Measurements from ENCODE around the gene LRRC18.

The LRRC18 gene

DNA sequence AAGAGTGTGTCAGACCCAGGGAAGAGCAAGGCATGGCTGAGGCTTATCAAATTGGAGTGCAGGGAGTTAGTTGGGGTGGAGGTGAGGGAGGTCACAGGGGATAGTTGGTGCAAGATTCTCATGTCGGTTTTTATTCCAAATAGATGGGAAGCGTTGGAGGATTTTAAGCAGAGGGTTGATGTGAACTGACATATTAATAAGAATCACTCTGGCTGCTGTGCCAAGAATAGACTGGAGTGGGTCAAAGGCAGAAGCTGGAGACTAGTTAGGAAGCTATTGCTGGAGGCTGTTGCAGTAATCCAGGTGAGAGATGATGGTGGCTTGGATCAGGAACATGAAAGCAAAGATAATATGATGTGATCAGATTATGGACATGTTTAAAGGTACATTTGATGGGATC, 36.5 kb downstream of the LRRC18 start:
- ATAC-seq = no peak
- H3K4me3 Mint-ChIP-seq = no peak overlapping the region
- peak overlapping the region in 1 of 2 donors; percentile 71 for H3K27ac Mint-ChIP-seq
- no peak for DNase-seq
- H3K27me3 Mint-ChIP-seq = no peaks in the 10 kb centered on the region
- no peaks in the 10 kb centered on the region for H3K4me1 Mint-ChIP-seq
- no peaks in the 10 kb centered on the region for H3K9me3 Mint-ChIP-seq

- no peak overlapping the region for H3K27ac Mint-ChIP-seq
- no peak for ATAC-seq
Observed at GRCh38 chr10:48902096-48902495, 37.5 kb downstream of the LRRC18 start.

DNA sequence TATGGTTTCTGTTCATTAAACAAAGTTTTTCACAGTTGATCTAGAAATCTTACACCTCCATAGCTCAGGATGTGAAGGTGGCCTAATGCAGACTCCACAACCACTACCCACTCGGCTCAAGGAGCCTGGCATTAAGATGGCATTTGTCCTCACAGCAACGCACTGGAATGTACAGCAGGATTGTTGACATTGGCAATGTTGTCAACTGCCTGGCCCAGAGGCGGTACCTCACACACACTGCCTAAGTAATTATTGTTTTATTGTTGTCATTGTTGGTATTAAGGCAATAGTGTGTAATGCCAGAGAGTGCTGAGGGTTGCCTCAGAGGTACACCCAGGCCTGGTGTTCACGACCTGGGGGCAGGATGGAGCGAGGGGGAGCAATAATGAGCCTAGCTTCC, 38.3 kb downstream of the LRRC18 start:
- Mint-ChIP-seq H3K9me3 (no peaks in the 10 kb centered on the region), H3K27ac (no peak overlapping the region), H3K27me3 (no peaks in the 10 kb centered on the region), H3K4me3 (no peak overlapping the region), H3K4me1 (no peaks in the 10 kb centered on the region)
- DNase-seq (no peak), ATAC-seq (no peak)

More at GRCh38 chr10:48902096-48902495, 37.5 kb downstream of the LRRC18 start:
- no peaks in the 10 kb centered on the region for H3K27me3 Mint-ChIP-seq
- H3K4me3 Mint-ChIP-seq = no peak overlapping the region
- H3K9me3 Mint-ChIP-seq = no peaks in the 10 kb centered on the region
- no peaks in the 10 kb centered on the region for H3K4me1 Mint-ChIP-seq
- no peak for DNase-seq

DNA sequence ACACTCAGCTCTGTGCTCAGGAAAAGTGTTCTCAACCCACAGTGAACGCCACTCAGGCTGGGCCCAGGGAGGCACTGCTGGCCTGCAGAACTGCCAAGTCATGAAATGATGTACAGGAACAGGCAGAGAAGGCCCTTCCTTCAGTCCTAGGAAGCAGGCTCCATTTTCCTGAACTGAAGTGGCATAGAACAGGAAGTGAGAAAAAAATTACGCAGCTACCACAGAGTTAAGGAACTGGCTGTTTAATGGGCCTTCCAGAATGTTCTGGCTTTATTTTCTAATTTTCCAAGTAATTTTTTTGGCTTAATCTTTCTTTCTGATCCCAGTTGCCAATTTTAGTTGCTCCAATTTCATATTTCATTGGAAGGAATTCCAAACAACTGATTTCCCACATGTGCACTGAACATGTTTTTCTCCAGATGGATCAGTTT, 39.3 kb downstream of the LRRC18 start:
- Mint-ChIP-seq H3K4me1 (no peaks in the 10 kb centered on the region), H3K4me3 (no peak overlapping the region), H3K9me3 (no peaks in the 10 kb centered on the region), H3K27ac (no peak overlapping the region), H3K27me3 (no peaks in the 10 kb centered on the region)
- ATAC-seq (no peak), DNase-seq (no peak)

DNA sequence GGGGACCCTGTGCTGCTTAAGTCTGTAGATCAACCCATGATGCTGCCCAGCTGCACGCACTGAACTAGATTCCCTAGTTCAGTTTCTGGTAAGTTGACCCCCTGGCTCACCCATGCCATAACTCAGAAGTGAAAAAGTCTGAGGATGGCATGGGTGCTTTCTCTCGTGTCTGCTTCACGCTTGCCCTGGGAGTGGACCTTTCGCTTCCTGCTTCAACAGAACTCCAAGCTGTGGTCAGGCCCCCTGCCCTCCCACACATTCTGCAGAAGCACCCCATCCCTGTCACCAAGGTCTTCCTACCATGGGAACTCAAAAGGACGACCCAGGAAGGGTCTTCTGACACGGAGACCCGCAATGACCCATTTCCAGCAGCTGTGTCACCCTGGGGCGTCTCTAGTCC, 39.9 kb downstream of the LRRC18 start:
- no peaks in the 10 kb centered on the region for H3K27me3 Mint-ChIP-seq
- ATAC-seq = no peak
- DNase-seq = no peak
- no peaks in the 10 kb centered on the region for H3K9me3 Mint-ChIP-seq
- no peaks in the 10 kb centered on the region for H3K4me1 Mint-ChIP-seq
- H3K4me3 Mint-ChIP-seq = no peak overlapping the region
- no peak overlapping the region for H3K27ac Mint-ChIP-seq

DNA sequence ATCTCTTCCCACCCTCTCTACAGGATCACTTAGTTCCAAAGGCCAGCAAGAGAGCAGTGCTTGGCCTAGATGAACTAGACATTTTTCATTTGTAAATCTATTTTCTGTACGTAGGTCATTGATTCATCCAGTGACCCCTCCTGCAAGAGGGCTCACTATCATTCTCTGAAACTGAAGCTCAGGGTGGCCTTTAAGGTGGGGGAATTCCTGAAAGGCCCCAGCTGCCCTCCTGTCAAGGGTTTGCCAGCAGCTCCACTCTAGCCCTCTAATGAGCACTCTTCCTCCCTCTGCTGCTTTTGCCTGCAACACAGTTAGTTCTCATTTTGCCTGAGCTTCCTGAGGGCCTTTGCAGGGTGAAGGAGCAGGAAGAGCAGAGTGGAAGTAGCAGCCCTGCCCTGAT, 41.2 kb downstream of the LRRC18 start:
- no peak overlapping the region for H3K27ac Mint-ChIP-seq
- no peak for ATAC-seq
- H3K4me3 Mint-ChIP-seq = no peak overlapping the region
- DNase-seq = no peak
- H3K9me3 Mint-ChIP-seq = no peaks in the 10 kb centered on the region
- H3K4me1 Mint-ChIP-seq = no peaks in the 10 kb centered on the region
- no peaks in the 10 kb centered on the region for H3K27me3 Mint-ChIP-seq

- H3K27me3 Mint-ChIP-seq = no peaks in the 10 kb centered on the region
- H3K9me3 Mint-ChIP-seq = no peaks in the 10 kb centered on the region
- H3K4me3 Mint-ChIP-seq = no peak overlapping the region
- ATAC-seq (no peak), DNase-seq (no peak)
- no peaks in the 10 kb centered on the region for H3K4me1 Mint-ChIP-seq
- H3K27ac Mint-ChIP-seq = no peak overlapping the region
Observed at GRCh38 chr10:48897441-48897790, 42.2 kb downstream of the LRRC18 start.

GRCh38 chr10:48896756-48897440, 42.7 kb downstream of the LRRC18 start:
- no peaks in the 10 kb centered on the region for H3K9me3 Mint-ChIP-seq
- H3K27me3 Mint-ChIP-seq = no peaks in the 10 kb centered on the region
- DNase-seq (no peak), ATAC-seq (no peak)
- H3K27ac Mint-ChIP-seq = peak overlapping the region in 1 of 2 donors; percentile 60
- no peak overlapping the region for H3K4me3 Mint-ChIP-seq
- H3K4me1 Mint-ChIP-seq = no peaks in the 10 kb centered on the region

GRCh38 chr10:48895803-48896195, 43.8 kb downstream of the LRRC18 start:
- Mint-ChIP-seq H3K27me3 (no peaks in the 10 kb centered on the region), H3K4me1 (no peaks in the 10 kb centered on the region), H3K9me3 (no peaks in the 10 kb centered on the region), H3K27ac (peak overlapping the region in 1 of 2 donors; percentile 24), H3K4me3 (no peak overlapping the region)
- DNase-seq (no peak), ATAC-seq (no peak)

DNA sequence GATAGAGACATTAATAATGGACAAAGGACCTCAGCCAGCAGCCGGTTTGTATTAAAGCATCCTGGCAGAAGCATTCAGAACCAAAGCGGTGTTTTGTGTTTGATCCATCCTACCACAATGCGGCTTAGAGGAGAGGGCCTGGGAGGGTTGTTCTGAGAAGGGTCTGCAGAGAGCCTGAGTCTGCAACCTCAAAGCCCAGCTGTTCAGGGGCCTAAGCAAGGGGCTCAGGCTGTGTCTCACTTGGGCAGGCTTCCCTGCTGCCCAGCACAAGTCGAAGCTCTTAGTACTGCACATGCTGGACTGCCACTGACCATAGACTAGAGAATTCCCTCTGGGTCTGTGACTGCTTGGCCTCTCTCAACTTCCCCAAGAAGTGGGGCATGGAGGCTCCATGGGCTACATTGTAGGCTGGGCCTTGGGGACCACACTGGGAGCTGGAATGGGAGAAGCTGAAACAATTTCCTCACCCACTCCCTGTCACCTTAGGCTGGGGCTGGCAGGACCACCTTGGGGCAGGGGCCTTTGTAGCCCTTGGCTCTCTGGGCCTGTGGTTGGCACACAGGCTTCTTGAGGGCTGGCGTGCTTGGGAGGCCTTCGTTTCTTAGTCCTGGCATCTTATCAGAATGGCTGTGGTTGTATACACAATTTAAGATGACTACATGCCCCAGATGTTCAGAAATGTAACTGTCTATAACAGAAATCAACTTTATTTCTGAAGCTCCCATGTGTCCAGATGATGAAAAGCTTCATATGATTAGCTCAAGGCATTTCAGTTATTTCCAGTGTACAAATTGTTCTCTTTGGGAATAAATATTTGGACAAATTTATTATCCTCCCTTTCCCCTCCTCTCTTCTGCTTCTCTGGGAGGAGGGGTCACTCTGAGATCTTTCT, 44.5 kb downstream of the LRRC18 start:
- no peaks in the 10 kb centered on the region for H3K4me1 Mint-ChIP-seq
- DNase-seq (no peak), ATAC-seq (no peak)
- no peak overlapping the region for H3K4me3 Mint-ChIP-seq
- H3K27ac Mint-ChIP-seq = no peak overlapping the region
- H3K9me3 Mint-ChIP-seq = no peaks in the 10 kb centered on the region
- H3K27me3 Mint-ChIP-seq = no peaks in the 10 kb centered on the region

DNA sequence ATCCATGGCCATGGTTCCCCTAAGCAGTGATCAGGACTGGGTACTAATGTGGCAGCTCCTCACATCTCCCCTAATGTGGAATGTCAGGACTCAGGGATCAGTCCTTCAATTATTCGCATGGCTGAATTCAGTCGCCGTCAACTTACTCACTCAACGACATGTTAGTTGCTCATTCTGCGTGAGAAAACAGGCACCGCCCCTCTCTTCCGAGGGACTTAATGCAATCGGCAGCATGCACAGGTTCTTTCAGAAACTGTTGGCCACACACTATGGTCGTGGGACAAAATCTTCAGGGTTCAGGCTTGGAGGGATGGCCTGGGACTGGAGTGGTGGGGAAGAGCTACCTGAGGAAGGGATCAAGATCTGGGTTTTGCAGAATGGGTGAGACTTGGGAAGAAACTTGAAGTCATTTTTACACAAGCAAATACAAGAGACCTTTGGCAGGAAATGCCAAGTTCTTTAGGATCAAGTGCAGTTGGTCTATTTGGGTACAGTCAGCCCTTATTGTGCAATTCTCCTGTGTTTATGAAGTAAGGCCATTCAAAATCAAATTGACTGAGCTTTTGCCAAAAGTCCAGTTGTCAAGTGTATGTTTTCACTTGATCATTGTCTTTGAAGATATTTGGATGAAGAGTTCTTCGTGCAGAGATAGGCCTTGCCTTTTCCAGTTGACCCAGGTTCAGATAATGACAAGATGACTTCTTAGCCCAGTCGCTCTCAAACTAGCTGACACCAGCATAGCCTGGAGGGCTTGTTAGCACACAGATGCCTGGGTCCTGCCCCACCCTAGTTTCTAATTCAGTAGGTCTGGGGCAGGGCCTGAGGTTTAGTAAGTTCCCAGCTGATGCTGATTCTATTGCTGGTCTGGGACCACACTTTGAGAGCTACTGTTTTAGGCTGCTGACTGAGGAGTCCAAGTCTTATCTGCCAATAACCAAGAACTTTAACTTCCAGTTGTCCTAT, 48.5 kb downstream of the LRRC18 start:
- Mint-ChIP-seq H3K27me3 (no peaks in the 10 kb centered on the region), H3K4me3 (no peak overlapping the region), H3K9me3 (no peaks in the 10 kb centered on the region), H3K27ac (no peak overlapping the region), H3K4me1 (no peaks in the 10 kb centered on the region)
- no peak for DNase-seq
- ATAC-seq = no peak

GRCh38 chr10:48887982-48888381, 51.7 kb downstream of the LRRC18 start:
- ATAC-seq = no peak

DNA sequence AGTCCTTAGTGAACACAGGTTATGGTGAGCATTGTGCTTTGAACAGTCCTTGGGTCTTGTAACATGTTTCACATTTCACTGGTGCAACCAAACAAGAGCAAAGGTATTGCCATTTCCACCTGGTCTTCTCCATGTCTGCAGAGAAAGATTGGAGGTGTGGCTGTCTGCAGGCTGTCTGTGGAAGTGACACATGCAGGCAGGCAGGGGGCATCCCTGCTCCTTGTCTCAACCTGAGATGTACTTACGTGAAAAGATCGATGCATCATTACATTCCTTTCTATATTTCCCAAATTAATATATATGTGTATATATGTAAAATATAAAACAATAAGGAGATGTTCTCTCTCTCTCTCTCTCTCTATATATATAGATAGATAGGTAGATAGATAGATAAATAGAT, 54.3 kb downstream of the LRRC18 start:
- ATAC-seq = no peak
- no peaks in the 10 kb centered on the region for H3K9me3 Mint-ChIP-seq
- no peak overlapping the region for H3K4me3 Mint-ChIP-seq
- H3K27ac Mint-ChIP-seq = no peak overlapping the region
- no peak for DNase-seq
- no peaks in the 10 kb centered on the region for H3K4me1 Mint-ChIP-seq
- H3K27me3 Mint-ChIP-seq = no peaks in the 10 kb centered on the region

More at GRCh38 chr10:48887982-48888381, 51.7 kb downstream of the LRRC18 start:
- Mint-ChIP-seq H3K9me3 (no peaks in the 10 kb centered on the region), H3K4me3 (no peak overlapping the region), H3K4me1 (no peaks in the 10 kb centered on the region), H3K27me3 (no peaks in the 10 kb centered on the region), H3K27ac (no peak overlapping the region)
- no peak for DNase-seq

DNA sequence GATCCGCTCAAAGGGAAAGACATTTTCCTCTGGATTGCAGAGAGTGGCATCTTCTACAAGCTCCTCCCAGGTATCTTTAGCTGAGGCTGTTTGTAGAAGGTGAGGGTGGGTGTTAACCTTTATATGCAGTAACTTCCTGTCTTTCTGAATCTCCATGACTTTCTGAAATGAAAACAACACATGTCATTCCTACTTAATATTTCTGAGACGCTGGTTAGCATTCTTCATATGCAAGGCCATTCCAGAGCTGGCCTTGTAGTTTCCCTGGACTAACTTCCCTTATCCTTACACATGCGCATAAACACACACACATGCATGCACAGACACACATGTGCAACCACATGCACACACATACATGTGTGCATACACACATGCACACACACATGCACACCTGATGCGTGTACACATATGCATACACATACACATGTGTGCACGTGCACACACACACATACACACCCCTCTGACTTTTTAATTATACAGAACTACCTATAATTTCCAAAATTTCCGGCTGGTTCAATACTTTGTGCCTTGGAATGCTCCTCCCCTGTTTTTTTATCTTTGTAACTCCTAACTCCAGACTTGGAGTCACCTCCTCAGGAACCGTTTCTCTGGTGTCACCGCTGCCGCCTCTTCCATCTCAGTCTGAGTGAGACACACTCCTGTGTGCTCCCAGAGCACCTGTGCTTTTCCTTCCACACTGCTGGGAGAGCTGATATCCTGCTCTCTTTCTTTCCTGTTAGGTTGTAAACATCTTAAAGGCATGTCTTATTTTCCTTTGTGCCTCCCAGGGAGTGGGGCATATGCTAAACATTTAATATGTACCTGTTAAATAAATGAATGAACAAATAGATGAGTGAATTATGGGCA, 55.2 kb downstream of the LRRC18 start:
- Mint-ChIP-seq H3K4me3 (no peak overlapping the region), H3K9me3 (no peaks in the 10 kb centered on the region), H3K27me3 (no peaks in the 10 kb centered on the region), H3K4me1 (no peaks in the 10 kb centered on the region), H3K27ac (no peak overlapping the region)
- ATAC-seq (no peak), DNase-seq (no peak)

DNA sequence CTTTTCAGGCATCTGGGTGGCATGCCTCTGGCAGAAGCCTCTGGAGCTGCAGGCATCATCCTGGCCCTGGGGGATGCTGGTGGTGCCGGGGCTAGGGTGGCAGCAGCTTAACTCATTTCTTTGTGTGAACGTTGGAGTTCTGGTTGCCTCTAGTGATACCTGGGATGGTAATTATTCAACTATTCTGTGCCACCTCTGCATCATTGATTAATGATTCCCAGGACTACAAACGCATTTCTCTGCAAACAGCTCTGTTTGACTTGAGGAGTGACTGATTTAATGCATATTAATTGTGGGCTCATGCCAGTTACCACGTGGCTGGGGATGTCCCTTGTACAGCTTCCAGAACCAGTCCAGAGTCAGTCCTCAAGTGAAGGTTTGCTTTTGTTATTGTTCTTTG, 55.9 kb downstream of the LRRC18 start:
- Mint-ChIP-seq H3K27ac (no peak overlapping the region), H3K4me1 (no peaks in the 10 kb centered on the region), H3K9me3 (no peaks in the 10 kb centered on the region), H3K27me3 (no peaks in the 10 kb centered on the region), H3K4me3 (no peak overlapping the region)
- DNase-seq = no peak
- no peak for ATAC-seq

Measured in stimulated activated naive CD8-positive, alpha-beta T cell treated with anti-CD3 and anti-CD28 coated beads, Interleukin-15, amount 100 ng/mL, for 72 hours (primary cell).